ENCODE measurements around the gene SH3PXD2A.

- TF ChIP-seq CTCF (IDR thresholded peaks at IDR 0.05; ENCODE audit: insufficient read depth, low read depth, low read length) (no peak), EZH2 (IDR thresholded peaks at IDR 0.05; ENCODE audit: insufficient read depth, low read length) (no peak)
These were observed 40.2 kb upstream of the SH3PXD2A start for GRCh38 chr10:103895411-103896186.
